Activated B cell treated with CpG ODN at 0.5 μM for 24 hours (primary cell): ENCODE results near the gene FFAR4. TPM values are rescaled to one million over a fixed set of nuclear protein-coding genes. Genes with fewer than 3 reads are reported as not detected.

ENCODE experiments used
- ATAC-seq: fragments of 200-7000 bp; cut with Tn5 transposase; one replicate; pipeline ENCODE4 v1.10.0; 2021; ENCODE audit warnings: low read depth, mild to moderate bottlenecking, moderate library complexity
- CTCF ChIA-PET: fragments of 350-600 bp; sonication (Branson Sonifier 250); formaldehyde crosslinking; loops from one replicate; lab custom pipeline; 2021; ENCODE audit warnings: antibody characterized with exemption; lab: Charles Lee
- POLR2A ChIA-PET: fragments of 350-600 bp; sonication (Branson Sonifier 250); formaldehyde crosslinking; loops from one replicate; lab custom pipeline; 2021; ENCODE audit warnings: antibody characterized with exemption; lab: Charles Lee
- DNase-seq: peaks from one replicate; pipeline ENCODE4 v3.0.0; 2022
- H3K27ac Mint-ChIP-seq: one replicate; pipeline ENCODE4 v1.8.0; 2020; ENCODE audit warnings: mixed read lengths
- H3K27me3 Mint-ChIP-seq: one replicate; pipeline ENCODE4 v1.8.0; 2021; ENCODE audit warnings: mixed read lengths
- H3K36me3 Mint-ChIP-seq: one replicate; pipeline ENCODE4 v1.8.0; 2021; ENCODE audit warnings: low read depth, mixed read lengths
- H3K4me1 Mint-ChIP-seq: one replicate; pipeline ENCODE4 v1.8.0; 2021; ENCODE audit warnings: mixed read lengths
- H3K4me3 Mint-ChIP-seq: one replicate; pipeline ENCODE4 v1.8.0; 2020; ENCODE audit warnings: mild to moderate bottlenecking, mixed read lengths
- H3K9me3 Mint-ChIP-seq: one replicate; pipeline ENCODE4 v1.8.0; 2020; ENCODE audit warnings: mixed read lengths
- CTCF ChIP-seq: fragments of 200-600 bp; IDR thresholded peaks from one replicate; pipeline ENCODE4 v1.8.0; 2022; ENCODE audit warnings: antibody characterized with exemption, mild to moderate bottlenecking
- intact Hi-C: fragments of 100-400 bp; cut with micrococcal nuclease; formaldehyde crosslinking; loops from one replicate; pipeline ENCODE4 v1.15.1; 2024
- total RNA-seq: library from RNA; stranded (reverse); gene quantifications from 2 replicates; pipeline ENCODE4 v1.2.3, GENCODE V29; 2022

FFAR4 gene
- total RNA-seq, 1 donor from 2014 or later = not detected

- Mint-ChIP-seq H3K9me3 (no peaks in the 10 kb centered on the region), H3K4me1 (peaks cover 8% of the 10 kb centered on the region), H3K27me3 (peaks cover 10% of the 10 kb centered on the region), H3K27ac (no peak overlapping the region), H3K4me3 (no peak overlapping the region), H3K36me3 (no peaks in the 10 kb centered on the region)
- intact Hi-C loops = no loop called here
- DNase-seq = no peak
- CTCF ChIA-PET = no interaction called here
- POLR2A ChIA-PET = no interaction called here
- no peak for ATAC-seq
- TF ChIP-seq CTCF = no peak
Observed at GRCh38 chr10:93614101-93614825, 47.8 kb downstream of the FFAR4 start.

GRCh38 chr10:93615576-93616235, 49.2 kb downstream of the FFAR4 start:
- ChIA-PET POLR2A (no interaction called here), CTCF (interaction anchor here (0.6 kb wide), 1 partner anchor 112 kb away, joined by 5 read pairs; no protein-coding TSS in a partner anchor)
- ATAC-seq = no peak
- peak overlapping the region; percentile 70 for H3K4me3 Mint-ChIP-seq
- H3K4me1 Mint-ChIP-seq = peaks cover 8% of the 10 kb centered on the region
- intact Hi-C loops = no loop called here
- no peaks in the 10 kb centered on the region for H3K36me3 Mint-ChIP-seq
- peaks cover 7% of the 10 kb centered on the region for H3K27me3 Mint-ChIP-seq
- no peak for DNase-seq
- no peaks in the 10 kb centered on the region for H3K9me3 Mint-ChIP-seq
- H3K27ac Mint-ChIP-seq = no peak overlapping the region
- TF ChIP-seq CTCF = no peak

- no peak overlapping the region for H3K4me3 Mint-ChIP-seq
- H3K27me3 Mint-ChIP-seq = peaks cover 7% of the 10 kb centered on the region
- TF ChIP-seq CTCF = no peak
- no peak for ATAC-seq
- peaks cover 3% of the 10 kb centered on the region for H3K4me1 Mint-ChIP-seq
- H3K36me3 Mint-ChIP-seq = no peaks in the 10 kb centered on the region
- no peaks in the 10 kb centered on the region for H3K9me3 Mint-ChIP-seq
- POLR2A ChIA-PET = no interaction called here
- intact Hi-C loops = no loop called here
- no peak for DNase-seq
- CTCF ChIA-PET = interaction anchor here (1.0 kb wide), 1 partner anchor 67 kb away, joined by 3 read pairs; no protein-coding TSS in a partner anchor
- no peak overlapping the region for H3K27ac Mint-ChIP-seq
Observed at GRCh38 chr10:93620925-93621324, 54.5 kb downstream of the FFAR4 start.

- Mint-ChIP-seq H3K9me3 (no peaks in the 10 kb centered on the region), H3K4me3 (no peak overlapping the region), H3K27ac (no peak overlapping the region), H3K4me1 (no peaks in the 10 kb centered on the region), H3K36me3 (no peaks in the 10 kb centered on the region), H3K27me3 (peaks cover 13% of the 10 kb centered on the region)
- CTCF ChIA-PET = no interaction called here
- no peak for DNase-seq
- POLR2A ChIA-PET = no interaction called here
- ATAC-seq = no peak
- intact Hi-C loops = no loop called here
- TF ChIP-seq CTCF = no peak
Observed at GRCh38 chr10:93622942-93623341, 56.5 kb downstream of the FFAR4 start.

GRCh38 chr10:93628858-93629257, 62.4 kb downstream of the FFAR4 start:
- no peak for DNase-seq
- ChIA-PET CTCF (no interaction called here), POLR2A (no interaction called here)

More at GRCh38 chr10:93628858-93629257, 62.4 kb downstream of the FFAR4 start:
- no peak overlapping the region for H3K27ac Mint-ChIP-seq
- H3K27me3 Mint-ChIP-seq = peaks cover 18% of the 10 kb centered on the region
- no peaks in the 10 kb centered on the region for H3K4me1 Mint-ChIP-seq
- no peak for ATAC-seq
- H3K36me3 Mint-ChIP-seq = no peaks in the 10 kb centered on the region
- intact Hi-C loops = no loop called here
- TF ChIP-seq CTCF = no peak
- H3K4me3 Mint-ChIP-seq = no peak overlapping the region
- no peaks in the 10 kb centered on the region for H3K9me3 Mint-ChIP-seq
